Progenitor cell of endocrine pancreas (in vitro differentiated cells): ENCODE measurements around the gene KSR2. TPM values are rescaled to one million over a fixed set of nuclear protein-coding genes. Genes with fewer than 3 reads are reported as not detected.

Experiments
- DNase-seq: peaks from one replicate; pipeline ENCODE4 v3.0.0; 2021; ENCODE audit warnings: low spot score; ENCODE audit not compliant: unreplicated experiment
- H3K27ac Mint-ChIP-seq: 2 replicates; pipeline ENCODE4 v1.8.0; 2021; ENCODE audit warnings: mild to moderate bottlenecking, moderate library complexity, mixed read lengths
- H3K27me3 Mint-ChIP-seq: 2 replicates; pipeline ENCODE4 v1.8.0; 2021; ENCODE audit warnings: mixed read lengths
- H3K36me3 Mint-ChIP-seq: 2 replicates; pipeline ENCODE4 v1.8.0; 2022; ENCODE audit warnings: mixed read lengths; ENCODE audit not compliant: insufficient read depth
- H3K4me1 Mint-ChIP-seq: 2 replicates; pipeline ENCODE4 v1.8.0; 2021; ENCODE audit warnings: low read depth, mixed read lengths
- H3K4me3 Mint-ChIP-seq: 2 replicates; pipeline ENCODE4 v1.8.0; 2021; ENCODE audit warnings: low read depth, mild to moderate bottlenecking, moderate library complexity, mixed read lengths
- H3K9me3 Mint-ChIP-seq: 2 replicates; pipeline ENCODE4 v1.8.0; 2021; ENCODE audit warnings: low read depth, mixed read lengths
- CTCF ChIP-seq: fragments of 200-600 bp; sonication (generic); IDR thresholded peaks from one replicate; pipeline ENCODE4 v1.5.0; 2021; ENCODE audit warnings: antibody characterized with exemption, mild to moderate bottlenecking; ENCODE audit not compliant: unreplicated experiment
- total RNA-seq: library from RNA; stranded (reverse); gene quantifications from 2 replicates; pipeline ENCODE4 v1.2.1, GENCODE V29; 2021

The KSR2 gene
- total RNA-seq, 1 donor from 2014 or later: 1.8 TPM

DNA sequence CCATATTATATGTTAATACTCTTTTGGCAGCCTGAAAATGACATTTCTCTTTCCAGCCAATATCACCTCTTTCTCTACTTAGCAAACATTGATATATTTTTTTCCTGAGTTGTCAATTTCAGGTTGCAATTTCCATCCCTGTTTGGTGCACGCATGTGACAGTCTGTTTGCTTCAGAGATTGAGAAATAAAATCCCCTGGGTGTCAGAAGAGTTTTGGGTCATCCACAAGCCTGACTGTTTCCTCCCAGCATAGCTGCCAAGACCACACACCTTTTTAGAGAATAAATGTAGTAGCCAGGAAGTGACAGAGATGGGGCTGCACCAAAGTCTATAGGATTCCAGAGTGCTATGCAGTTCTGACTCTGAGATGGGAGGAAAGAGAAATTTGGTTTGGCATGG is 462.5 kb downstream of the KSR2 start:
- no peak for TF ChIP-seq CTCF
- no peaks in the 10 kb centered on the region for H3K9me3 Mint-ChIP-seq
- peaks cover 99% of the 10 kb centered on the region for H3K27me3 Mint-ChIP-seq
- no peak for DNase-seq
- no peak overlapping the region for H3K4me3 Mint-ChIP-seq
- H3K4me1 Mint-ChIP-seq: peaks cover 13% of the 10 kb centered on the region
- H3K36me3 Mint-ChIP-seq: no peaks in the 10 kb centered on the region
- no peak overlapping the region for H3K27ac Mint-ChIP-seq

DNA sequence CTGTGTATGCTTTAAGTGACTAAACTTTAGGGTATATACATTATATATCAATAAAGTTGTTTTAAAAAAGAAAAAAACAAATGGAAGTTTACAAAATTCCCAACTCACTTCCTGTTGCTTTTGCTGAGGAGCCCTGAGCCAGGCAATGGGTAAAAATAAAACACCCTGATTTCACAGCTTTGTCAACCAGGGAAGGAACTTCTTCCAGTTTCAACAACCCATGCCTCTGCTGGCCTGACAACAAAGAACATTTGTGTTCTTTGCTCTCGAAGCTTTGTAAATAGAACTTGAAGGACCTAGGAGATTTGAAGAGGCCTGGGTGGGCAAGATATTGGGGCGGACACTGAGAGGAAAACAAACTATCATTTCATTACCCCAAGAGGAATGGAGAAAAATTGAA is 466.2 kb downstream of the KSR2 start:
- no peak for DNase-seq
- no peak overlapping the region for H3K4me3 Mint-ChIP-seq
- H3K36me3 Mint-ChIP-seq: no peaks in the 10 kb centered on the region
- H3K27me3 Mint-ChIP-seq: peaks cover 99% of the 10 kb centered on the region
- no peak for TF ChIP-seq CTCF
- H3K4me1 Mint-ChIP-seq: peaks cover 7% of the 10 kb centered on the region
- H3K27ac Mint-ChIP-seq: no peak overlapping the region
- H3K9me3 Mint-ChIP-seq: no peaks in the 10 kb centered on the region

GRCh38 chr12:117502233-117502632 is 466.6 kb downstream of the KSR2 start:
- Mint-ChIP-seq H3K4me1 (peaks cover 7% of the 10 kb centered on the region), H3K27me3 (peaks cover 99% of the 10 kb centered on the region), H3K36me3 (no peaks in the 10 kb centered on the region), H3K27ac (no peak overlapping the region), H3K9me3 (no peaks in the 10 kb centered on the region), H3K4me3 (no peak overlapping the region)
- no peak for TF ChIP-seq CTCF
- no peak for DNase-seq

- Mint-ChIP-seq H3K4me3 (no peak overlapping the region), H3K27ac (no peak overlapping the region), H3K36me3 (no peaks in the 10 kb centered on the region), H3K4me1 (peaks cover 7% of the 10 kb centered on the region), H3K27me3 (peaks cover 97% of the 10 kb centered on the region), H3K9me3 (no peaks in the 10 kb centered on the region)
- no peak for TF ChIP-seq CTCF
- DNase-seq: no peak
Measured at GRCh38 chr12:117501076-117501869, 467.5 kb downstream of the KSR2 start.

DNA sequence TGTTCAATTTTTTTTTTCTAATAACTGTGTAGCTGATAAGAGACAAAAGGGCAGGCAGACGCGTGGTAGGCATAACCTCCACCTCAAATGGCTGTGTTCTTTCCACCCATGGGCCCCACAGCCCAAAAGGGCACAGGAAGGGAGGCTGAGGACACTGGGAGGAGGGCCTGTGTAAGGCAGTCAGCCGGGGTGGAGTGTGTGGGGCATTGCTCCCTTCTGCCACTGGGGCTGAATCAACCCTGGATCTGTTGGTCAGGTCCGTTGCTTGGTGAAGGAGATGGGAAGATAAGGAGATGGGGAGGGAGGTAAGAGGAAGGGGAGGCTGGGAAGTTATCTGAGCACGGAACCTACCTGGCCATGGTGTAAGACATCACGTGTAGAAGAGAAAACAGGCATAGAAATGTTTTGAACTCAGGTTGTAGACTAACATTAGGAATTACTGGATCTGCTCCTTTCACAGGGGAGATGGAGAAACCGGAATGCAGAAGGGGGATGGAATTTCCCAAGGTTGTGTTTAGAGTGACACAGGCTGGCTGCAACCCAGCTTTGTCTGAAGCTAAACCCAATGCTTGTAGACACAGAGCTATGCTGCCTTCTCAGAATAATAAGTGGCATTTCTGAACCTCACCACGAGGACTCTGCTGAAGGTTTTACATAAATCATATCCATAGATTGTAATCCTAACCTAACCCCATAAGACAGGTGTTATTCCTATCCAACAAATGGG is 468.9 kb downstream of the KSR2 start:
- Mint-ChIP-seq H3K27ac (no peak overlapping the region), H3K36me3 (no peaks in the 10 kb centered on the region), H3K4me1 (peaks cover 7% of the 10 kb centered on the region), H3K4me3 (no peak overlapping the region), H3K27me3 (peaks cover 95% of the 10 kb centered on the region), H3K9me3 (no peaks in the 10 kb centered on the region)
- no peak for TF ChIP-seq CTCF
- no peak for DNase-seq
